GM12878 (cell line): ENCODE results near the gene BRSK2. TPM values are rescaled to one million over a fixed set of nuclear protein-coding genes. Genes with fewer than 3 reads are reported as not detected.

Source experiments
- ATAC-seq: fragments of 200-7000 bp; cut with Tn5 transposase; 3 replicates; pipeline ENCODE4 v1.9.1; 2020; ENCODE audit warnings: mild to moderate bottlenecking, moderate library complexity
- BruUV-seq: library from RNA; stranded (reverse); fragments of 400-500 nt; replicated peaks from 2 replicates; lab custom pipeline; 2021; lab: Mats Ljungman, UMichigan
- CTCF ChIA-PET: fragments of 300-600 bp; sonication (Branson Sonifier 250); formaldehyde crosslinking; extraction: SDS; loops from one replicate; lab custom pipeline; 2021; ENCODE audit warnings: inconsistent platforms; lab: Yijun Ruan, JAX
- POLR2A ChIA-PET: fragments of 350-600 bp; formaldehyde crosslinking; extraction: SDS; loops from one replicate; lab custom pipeline; 2021; ENCODE audit warnings: inconsistent platforms; lab: Charles Lee
- RAD21 ChIA-PET: fragments of 300-600 bp; sonication (Branson Sonifier 250); formaldehyde crosslinking; loops from one replicate; lab custom pipeline; 2023; ENCODE audit warnings: antibody characterized with exemption; ENCODE audit not compliant: unreplicated experiment; lab: Charles Lee
- SMC1A ChIA-PET: fragments of 300-600 bp; sonication (Branson Sonifier 250); formaldehyde crosslinking; loops from one replicate; lab custom pipeline; 2023; ENCODE audit not compliant: unreplicated experiment, uncharacterized antibody; lab: Charles Lee
- DNase-seq: peaks from one replicate; pipeline ENCODE4 v3.0.0-alpha.2; 2011; ENCODE audit warnings: low read depth, low spot score
- FAIRE-seq: peaks from 3 replicates; lab custom pipeline; 2011; peaks lifted over from hg19 to GRCh38; lab: Jason Lieb, UNC
- H2AFZ ChIP-seq: 2 replicates; pipeline ENCODE4 v1.6.0; 2011; ENCODE audit warnings: low read depth, low read length, control low read depth; ENCODE audit not compliant: control insufficient read depth
- H3K27ac ChIP-seq: 2 replicates; pipeline ENCODE4 v1.5.1; 2011; ENCODE audit warnings: control low read depth; ENCODE audit not compliant: control insufficient read depth, insufficient read depth
- H3K27me3 ChIP-seq, 2 experiments: replicated peaks in 1 of 2; 2 replicates each; pipeline versions ENCODE4 v1.6.0 to v1.6.1; 2011; ENCODE audit warnings: low read length in 1 of 2; ENCODE audit not compliant: control insufficient read depth in 2 of 2, insufficient read depth in 2 of 2
- H3K36me3 ChIP-seq, 2 experiments: 2 replicates each; pipeline ENCODE4 v1.5.1; 2011; ENCODE audit warnings: low read length in 1 of 2; ENCODE audit not compliant: control insufficient read depth in 2 of 2, insufficient read depth in 2 of 2
- H3K4me1 ChIP-seq: 2 replicates; pipeline ENCODE4 v1.6.1; 2011; ENCODE audit warnings: mild to moderate bottlenecking, low read length, moderate library complexity, mixed read lengths; ENCODE audit not compliant: control insufficient read depth, insufficient read depth
- H3K4me2 ChIP-seq: 2 replicates; pipeline ENCODE4 v1.6.0; 2011; ENCODE audit warnings: control low read depth; ENCODE audit not compliant: control insufficient read depth, insufficient read depth
- H3K4me3 ChIP-seq: fragments of 200-600 bp; sonication (generic); 2 replicates; pipeline ENCODE4 v1.5.1; 2016
- H3K79me2 ChIP-seq: 2 replicates; pipeline ENCODE4 v1.6.0; 2011; ENCODE audit warnings: low read length; ENCODE audit not compliant: control insufficient read depth, insufficient read depth
- H3K9ac ChIP-seq: 2 replicates; pipeline ENCODE4 v1.8.0; 2011; ENCODE audit warnings: low read length, control low read depth, mixed read lengths; ENCODE audit not compliant: control insufficient read depth, insufficient read depth
- H3K9me3 ChIP-seq: replicated peaks from 3 replicates; pipeline ENCODE4 v1.5.1; 2011; ENCODE audit warnings: mild to moderate bottlenecking, low read length; ENCODE audit not compliant: control insufficient read depth, insufficient read depth
- H4K20me1 ChIP-seq: 2 replicates; pipeline ENCODE4 v1.6.0; 2011; ENCODE audit not compliant: control insufficient read depth, insufficient read depth
- DPF2 ChIP-seq: fragments of 450-650 bp; IDR thresholded peaks from 2 replicates; pipeline ENCODE4 v1.6.1; 2017; ENCODE audit warnings: mild to moderate bottlenecking
- E4F1 ChIP-seq: fragments of 450-650 bp; IDR thresholded peaks from 2 replicates; pipeline ENCODE4 v1.6.1; 2018; ENCODE audit warnings: borderline replicate concordance, mild to moderate bottlenecking; ENCODE audit not compliant: partially characterized antibody
- EZH2 ChIP-seq: IDR thresholded peaks from 2 replicates; pipeline ENCODE4 v1.6.1; 2012; ENCODE audit warnings: low read depth, mild to moderate bottlenecking, control low read depth, inconsistent platforms, low read length, borderline replicate concordance; ENCODE audit not compliant: control insufficient read depth
- GABPA ChIP-seq: IDR thresholded peaks from 2 replicates; pipeline ENCODE4 v1.6.1; 2014; ENCODE audit warnings: antibody characterized with exemption, low read depth, mild to moderate bottlenecking, inconsistent platforms
- HDAC2 ChIP-seq: fragments of 200-600 bp; sonication (generic); IDR thresholded peaks from 2 replicates; pipeline ENCODE4 v1.6.1; 2017
- HDAC6 ChIP-seq: fragments of 200-600 bp; sonication (generic); IDR thresholded peaks from one replicate; pipeline ENCODE4 v1.8.0; 2017; ENCODE audit warnings: antibody characterized with exemption; ENCODE audit not compliant: unreplicated experiment
- HDGF ChIP-seq: fragments of 450-650 bp; IDR thresholded peaks from 2 replicates; pipeline ENCODE4 v1.6.1; 2016; ENCODE audit warnings: antibody characterized with exemption
- JUNB ChIP-seq: IDR thresholded peaks from 2 replicates; pipeline ENCODE4 v1.6.1; 2016; ENCODE audit warnings: antibody characterized with exemption, mild to moderate bottlenecking
- MEF2B ChIP-seq: fragments of 450-650 bp; IDR thresholded peaks from 2 replicates; pipeline ENCODE4 v1.6.1; 2018; ENCODE audit warnings: mild to moderate bottlenecking, moderate library complexity; ENCODE audit not compliant: partially characterized antibody, poor library complexity, severe bottlenecking
- NFXL1 ChIP-seq: fragments of 450-650 bp; IDR thresholded peaks from 2 replicates; pipeline ENCODE4 v1.6.1; 2017; ENCODE audit warnings: antibody characterized with exemption, mild to moderate bottlenecking, borderline replicate concordance
- NFYA ChIP-seq: IDR thresholded peaks from 2 replicates; pipeline ENCODE4 v1.6.1; 2011; ENCODE audit warnings: low read depth, mild to moderate bottlenecking, low read length, improper control_type of control experiment, borderline replicate concordance
- PML ChIP-seq: IDR thresholded peaks from 2 replicates; pipeline ENCODE4 v1.6.1; 2012; ENCODE audit warnings: low read length, inconsistent platforms
- RAD51 ChIP-seq: fragments of 450-650 bp; IDR thresholded peaks from 2 replicates; pipeline ENCODE4 v1.6.1; 2016; ENCODE audit warnings: moderate library complexity, mild to moderate bottlenecking, inconsistent platforms
- RBBP5 ChIP-seq: fragments of 200-600 bp; sonication (generic); conservative IDR thresholded peaks from 2 replicates; pipeline ENCODE4 v1.6.1; 2016
- RELA ChIP-seq: fragments of 450-650 bp; IDR thresholded peaks from 2 replicates; pipeline ENCODE4 v1.8.0; 2014; ENCODE audit warnings: borderline replicate concordance; ENCODE audit not compliant: partially characterized antibody
- STAT3 ChIP-seq: IDR thresholded peaks from 2 replicates; pipeline ENCODE4 v1.6.1; 2011; ENCODE audit warnings: low read depth, low read length, improper control_type of control experiment
- TARDBP ChIP-seq: IDR thresholded peaks from 2 replicates; pipeline ENCODE4 v1.6.1; 2016; ENCODE audit warnings: borderline replicate concordance
- WRNIP1 ChIP-seq: IDR thresholded peaks from 2 replicates; pipeline ENCODE4 v1.6.1; 2011; ENCODE audit warnings: low read depth, low read length, improper control_type of control experiment, borderline replicate concordance
- WGBS: methylation state at CpG from one replicate; pipeline ENCODE4 v1.1.6; 2016; ENCODE audit warnings: low lambda C conversion rate; ENCODE audit not compliant: insufficient replicate concordance, insufficient coverage; ENCODE audit errors: missing lambda C conversion rate; 5-methylcytosine and 5-hydroxymethylcytosine counted together
- in situ Hi-C: fragments of 300-500 bp; cut with MboI; formaldehyde crosslinking; loops from 9 replicates; pipeline ENCODE4 v1.14.3; 2018; ENCODE audit warnings: mixed read lengths
- intact Hi-C: fragments of 100-400 bp; cut with micrococcal nuclease; formaldehyde crosslinking; loops from one replicate; pipeline ENCODE4 v1.14.2; 2022; ENCODE audit not compliant: unreplicated experiment
- polyA plus RNA-seq, 11 experiments: library from polyadenylated mRNA; depleted of rRNA in 4 of 11; unstranded in 6 of 11; stranded (reverse) in 5 of 11; fragments of >200 nt; fragmentation: Nextera tagmentation in 4 of 11; fragmentation: Illumina TruSeq in 1 of 11; extraction: Ambion mirVana in 4 of 11; extraction: Trizol in 1 of 11; gene quantifications; 1 replicate in 1 of 11; 2 replicates in 10 of 11; pipeline versions ENCODE4 v1.2.1 to v1.2.3, GENCODE V29; 2011 to 2016; ENCODE audit warnings: inconsistent platforms in 2 of 11, missing spikeins in 2 of 11, low read depth in 1 of 11
- total RNA-seq, 4 experiments: library from RNA; depleted of rRNA in 3 of 4; stranded (reverse); fragments of >200 nt in 3 of 4; fragmentation: Illumina TruSeq in 1 of 4; extraction: Trizol in 1 of 4; gene quantifications; 2 replicates each; pipeline versions ENCODE4 v1.2.1 to v1.2.3, GENCODE V29; 2013 to 2021
- TF ChIP-seq, protein P1 (sequence below): fragments of 450-650 bp; IDR thresholded peaks from 2 replicates; pipeline ENCODE4 v1.6.1; 2017; ENCODE audit warnings: borderline replicate concordance

Gene BRSK2
- total and polyA plus RNA-seq, 10 of the 15 experiments (the other 5 are each of a cell fraction or from before 2014, with no cell fraction given) = 0.13 TPM; not detected in 9

GRCh38 chr11:1439341-1439740, 49.6 kb downstream of the BRSK2 start (continued):
- TF ChIP-seq HDAC6 = no peak
- no peak for TF ChIP-seq NFXL1
- TF ChIP-seq, protein P1, sequence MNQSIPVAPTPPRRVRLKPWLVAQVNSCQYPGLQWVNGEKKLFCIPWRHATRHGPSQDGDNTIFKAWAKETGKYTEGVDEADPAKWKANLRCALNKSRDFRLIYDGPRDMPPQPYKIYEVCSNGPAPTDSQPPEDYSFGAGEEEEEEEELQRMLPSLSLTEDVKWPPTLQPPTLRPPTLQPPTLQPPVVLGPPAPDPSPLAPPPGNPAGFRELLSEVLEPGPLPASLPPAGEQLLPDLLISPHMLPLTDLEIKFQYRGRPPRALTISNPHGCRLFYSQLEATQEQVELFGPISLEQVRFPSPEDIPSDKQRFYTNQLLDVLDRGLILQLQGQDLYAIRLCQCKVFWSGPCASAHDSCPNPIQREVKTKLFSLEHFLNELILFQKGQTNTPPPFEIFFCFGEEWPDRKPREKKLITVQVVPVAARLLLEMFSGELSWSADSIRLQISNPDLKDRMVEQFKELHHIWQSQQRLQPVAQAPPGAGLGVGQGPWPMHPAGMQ = no peak
- TF ChIP-seq EZH2 = no peak
- TF ChIP-seq WRNIP1 = no peak
- TF ChIP-seq HDGF = no peak
- TF ChIP-seq TARDBP = no peak

GRCh38 chr11:1440066-1440465, 50.3 kb downstream of the BRSK2 start:
- SMC1A ChIA-PET = interaction anchor here (1.1 kb wide), 1 partner anchor 135 kb away, joined by 3 read pairs; no protein-coding TSS in a partner anchor
- intact Hi-C loops = no loop called here
- no TSS peak for BruUV-seq

More at GRCh38 chr11:1440066-1440465, 50.3 kb downstream of the BRSK2 start:
- Histone ChIP-seq H4K20me1 (no peaks in the 10 kb centered on the region), H3K27ac (no peak overlapping the region), H2AFZ (no peak overlapping the region), H3K9ac (no peak overlapping the region), H3K4me1 (no peaks in the 10 kb centered on the region), H3K4me2 (no peak overlapping the region), H3K4me3 (no peak overlapping the region), H3K36me3 (no peaks in the 10 kb centered on the region), H3K79me2 (no peaks in the 10 kb centered on the region), H3K9me3 (no peaks in the 10 kb centered on the region), H3K27me3 (no peaks in the 10 kb centered on the region)
- ATAC-seq = no peak
- no peak for TF ChIP-seq RBBP5
- TF ChIP-seq HDAC2 = no peak
- no peak for TF ChIP-seq GABPA
- TF ChIP-seq JUNB = no peak
- no peak for TF ChIP-seq E4F1
- no peak for TF ChIP-seq RELA
- no peak for TF ChIP-seq MEF2B
- TF ChIP-seq DPF2 = no peak
- TF ChIP-seq PML = no peak
- no peak for TF ChIP-seq NFYA
- TF ChIP-seq RAD51 = no peak
- no peak for TF ChIP-seq STAT3
- in situ Hi-C loops = no loop called here
- POLR2A ChIA-PET = interaction anchor here (0.6 kb wide), 1 partner anchor 128 kb away, joined by 3 read pairs; no protein-coding TSS in a partner anchor
- 31% methylated on average over 10 of the region's 11 CpGs for WGBS
- CTCF ChIA-PET = no interaction called here
- RAD21 ChIA-PET = no interaction called here
- no peak for DNase-seq
- no peak for FAIRE-seq
